ENCODE results near the gene CNNM2. TPM values are rescaled to one million over a fixed set of nuclear protein-coding genes. Genes with fewer than 3 reads are reported as not detected.
"Not testable (repeated sequence)": the region's sequence is repeated elsewhere in the genome, so short reads cannot be mapped to it uniquely, and the experiment has no call there.

CNNM2 gene
- total RNA-seq, 2 donors from 2014 or later: 14.7 to 17.9 TPM

DNA sequence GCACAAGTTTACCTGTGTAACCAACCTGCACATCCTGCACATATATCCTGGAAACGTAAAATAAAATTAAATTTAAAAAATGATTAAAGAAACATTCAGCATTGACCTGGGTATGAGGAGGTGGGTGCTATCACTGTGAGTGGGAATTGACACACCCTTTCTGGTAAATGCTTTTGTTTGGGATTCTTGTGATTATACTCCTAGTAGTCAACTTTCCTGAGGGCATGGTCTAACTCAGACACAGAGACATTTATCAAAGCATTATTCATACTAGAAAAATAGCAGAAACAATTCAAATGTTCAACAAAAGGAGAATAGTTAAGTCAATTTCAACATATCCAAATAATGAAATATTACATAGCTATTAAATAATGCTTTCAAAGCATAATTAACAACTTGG is 44.2 kb downstream of the CNNM2 start:
- peaks cover 33% of the 10 kb centered on the region for H3K4me1 Mint-ChIP-seq
- no peak overlapping the region for H3K4me3 Mint-ChIP-seq
- Histone ChIP-seq H3K4me1 (ENCODE audit: control insufficient read depth, insufficient read depth, low read length) (peaks cover 10% of the 10 kb centered on the region), H3K36me3 (ENCODE audit: control insufficient read depth, insufficient read depth, low read length) (no peaks in the 10 kb centered on the region), H3K27me3 (ENCODE audit: control insufficient read depth, insufficient read depth, low read length, poor library complexity, severe bottlenecking) (no peaks in the 10 kb centered on the region), H3K9ac (ENCODE audit: extremely low read depth, low read length, poor library complexity, severe bottlenecking) (no peak overlapping the region), H3K9me3 (ENCODE audit: control insufficient read depth, low read length) (no peaks in the 10 kb centered on the region), H3K27ac (ENCODE audit: low read depth, low read length) (no peak overlapping the region), H3K4me3 (ENCODE audit: low read length) (no peak overlapping the region)
- DNase-seq: no peak
- H3K9me3 Mint-ChIP-seq: no peaks in the 10 kb centered on the region
- no peak overlapping the region for H3K27ac Mint-ChIP-seq
- TF ChIP-seq, protein P1, sequence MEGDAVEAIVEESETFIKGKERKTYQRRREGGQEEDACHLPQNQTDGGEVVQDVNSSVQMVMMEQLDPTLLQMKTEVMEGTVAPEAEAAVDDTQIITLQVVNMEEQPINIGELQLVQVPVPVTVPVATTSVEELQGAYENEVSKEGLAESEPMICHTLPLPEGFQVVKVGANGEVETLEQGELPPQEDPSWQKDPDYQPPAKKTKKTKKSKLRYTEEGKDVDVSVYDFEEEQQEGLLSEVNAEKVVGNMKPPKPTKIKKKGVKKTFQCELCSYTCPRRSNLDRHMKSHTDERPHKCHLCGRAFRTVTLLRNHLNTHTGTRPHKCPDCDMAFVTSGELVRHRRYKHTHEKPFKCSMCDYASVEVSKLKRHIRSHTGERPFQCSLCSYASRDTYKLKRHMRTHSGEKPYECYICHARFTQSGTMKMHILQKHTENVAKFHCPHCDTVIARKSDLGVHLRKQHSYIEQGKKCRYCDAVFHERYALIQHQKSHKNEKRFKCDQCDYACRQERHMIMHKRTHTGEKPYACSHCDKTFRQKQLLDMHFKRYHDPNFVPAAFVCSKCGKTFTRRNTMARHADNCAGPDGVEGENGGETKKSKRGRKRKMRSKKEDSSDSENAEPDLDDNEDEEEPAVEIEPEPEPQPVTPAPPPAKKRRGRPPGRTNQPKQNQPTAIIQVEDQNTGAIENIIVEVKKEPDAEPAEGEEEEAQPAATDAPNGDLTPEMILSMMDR (conservative IDR thresholded peaks at IDR 0.05): no peak
- H3K27me3 Mint-ChIP-seq (ENCODE audit: insufficient read depth): no peaks in the 10 kb centered on the region
- WGBS, 2 experiments (ENCODE audit: insufficient coverage in 1 of 2, insufficient read length in 1 of 2): 100% methylated on average over 1 of the region's 1 CpG; no CpG with 5 or more reads in 1 of the 2 experiments
- no peaks in the 10 kb centered on the region for H3K36me3 Mint-ChIP-seq (ENCODE audit: low read depth)

DNA sequence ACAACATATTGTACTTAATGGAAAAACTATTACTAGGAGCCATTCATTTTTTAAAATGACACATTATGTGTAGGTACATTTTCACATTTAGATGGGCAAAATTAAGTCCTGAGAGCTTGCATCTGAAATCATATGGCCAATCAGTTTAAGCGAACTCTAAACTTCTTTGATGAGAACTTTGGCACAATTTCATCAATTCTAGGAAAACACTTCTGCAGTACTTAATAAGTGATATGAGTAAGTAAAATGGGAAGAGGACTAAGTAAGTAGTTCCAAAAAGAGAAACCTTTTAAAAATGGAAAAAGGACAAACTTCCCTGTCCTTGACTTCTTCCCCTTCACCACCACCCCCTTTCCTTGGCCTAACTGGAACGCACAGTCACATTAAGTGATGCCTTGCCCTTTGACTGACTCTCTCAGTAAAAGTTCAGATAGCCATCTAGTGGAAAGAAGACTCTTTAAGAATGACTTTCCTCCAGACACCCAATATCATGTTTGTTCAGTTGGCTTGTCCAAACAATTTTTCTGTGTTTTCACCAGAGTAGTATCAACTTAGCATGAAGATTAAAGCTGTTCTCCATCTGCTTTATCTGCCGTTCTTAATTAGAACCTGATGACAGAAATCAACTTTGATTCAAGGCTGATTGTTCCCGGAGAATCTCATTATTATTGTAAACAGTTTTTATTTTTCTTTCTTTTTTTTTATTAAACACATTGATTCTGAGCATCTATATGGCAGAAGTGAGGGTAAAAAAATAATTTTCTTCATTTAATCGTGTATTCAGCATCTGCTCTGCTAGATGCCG is 45.1 kb downstream of the CNNM2 start:
- WGBS, 2 experiments (ENCODE audit: insufficient coverage in 1 of 2, insufficient read length in 1 of 2): 89 to 94% methylated on average over 2 to 6 of the region's 6 CpGs
- H3K9ac ChIP-seq (ENCODE audit: extremely low read depth, low read length, poor library complexity, severe bottlenecking): no peak overlapping the region
- peaks cover 33% of the 10 kb centered on the region for H3K4me1 Mint-ChIP-seq
- no peak overlapping the region for H3K4me3 ChIP-seq (ENCODE audit: low read length)
- H3K9me3 Mint-ChIP-seq: no peaks in the 10 kb centered on the region
- no peaks in the 10 kb centered on the region for H3K36me3 Mint-ChIP-seq (ENCODE audit: low read depth)
- no peaks in the 10 kb centered on the region for H3K9me3 ChIP-seq (ENCODE audit: control insufficient read depth, low read length)
- no peak overlapping the region for H3K27ac Mint-ChIP-seq
- DNase-seq: no peak
- no peak overlapping the region for H3K27ac ChIP-seq (ENCODE audit: low read depth, low read length)
- H3K27me3 Mint-ChIP-seq (ENCODE audit: insufficient read depth): no peaks in the 10 kb centered on the region
- H3K27me3 ChIP-seq (ENCODE audit: control insufficient read depth, insufficient read depth, low read length, poor library complexity, severe bottlenecking): no peaks in the 10 kb centered on the region
- no peaks in the 10 kb centered on the region for H3K36me3 ChIP-seq (ENCODE audit: control insufficient read depth, insufficient read depth, low read length)
- no peak overlapping the region for H3K4me3 Mint-ChIP-seq
- TF ChIP-seq, protein P1 (conservative IDR thresholded peaks at IDR 0.05): no peak
- peaks cover 10% of the 10 kb centered on the region for H3K4me1 ChIP-seq (ENCODE audit: control insufficient read depth, insufficient read depth, low read length)

DNA sequence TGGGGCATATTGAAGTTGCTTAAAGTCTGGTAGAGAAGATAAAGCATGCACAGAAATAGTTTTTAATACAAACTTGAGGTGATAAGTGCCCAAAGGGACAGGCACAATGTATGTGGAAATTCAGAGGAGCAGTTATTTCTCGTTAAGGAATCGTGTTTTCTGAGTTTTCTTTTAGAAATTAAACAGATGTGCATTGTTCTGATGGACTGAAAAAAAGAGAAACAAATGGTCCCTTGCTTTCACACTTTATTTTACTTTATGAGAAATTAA is 45.6 kb downstream of the CNNM2 start:
- Histone ChIP-seq H3K27me3 (ENCODE audit: control insufficient read depth, insufficient read depth, low read length, poor library complexity, severe bottlenecking) (no peaks in the 10 kb centered on the region), H3K4me1 (ENCODE audit: control insufficient read depth, insufficient read depth, low read length) (peaks cover 10% of the 10 kb centered on the region), H3K36me3 (ENCODE audit: control insufficient read depth, insufficient read depth, low read length) (no peaks in the 10 kb centered on the region), H3K27ac (ENCODE audit: low read depth, low read length) (no peak overlapping the region), H3K4me3 (ENCODE audit: low read length) (no peak overlapping the region), H3K9ac (ENCODE audit: extremely low read depth, low read length, poor library complexity, severe bottlenecking) (no peak overlapping the region), H3K9me3 (ENCODE audit: control insufficient read depth, low read length) (no peaks in the 10 kb centered on the region)
- TF ChIP-seq, protein P1 (conservative IDR thresholded peaks at IDR 0.05): no peak
- Mint-ChIP-seq H3K27me3 (ENCODE audit: insufficient read depth) (no peaks in the 10 kb centered on the region), H3K36me3 (ENCODE audit: low read depth) (no peaks in the 10 kb centered on the region), H3K4me1 (peaks cover 31% of the 10 kb centered on the region), H3K9me3 (no peaks in the 10 kb centered on the region), H3K4me3 (no peak overlapping the region), H3K27ac (no peak overlapping the region)
- WGBS, 2 experiments (ENCODE audit: insufficient coverage in 1 of 2, insufficient read length in 1 of 2): 87 to 100% methylated on average over 1 to 2 of the region's 2 CpGs
- DNase-seq: no peak

DNA sequence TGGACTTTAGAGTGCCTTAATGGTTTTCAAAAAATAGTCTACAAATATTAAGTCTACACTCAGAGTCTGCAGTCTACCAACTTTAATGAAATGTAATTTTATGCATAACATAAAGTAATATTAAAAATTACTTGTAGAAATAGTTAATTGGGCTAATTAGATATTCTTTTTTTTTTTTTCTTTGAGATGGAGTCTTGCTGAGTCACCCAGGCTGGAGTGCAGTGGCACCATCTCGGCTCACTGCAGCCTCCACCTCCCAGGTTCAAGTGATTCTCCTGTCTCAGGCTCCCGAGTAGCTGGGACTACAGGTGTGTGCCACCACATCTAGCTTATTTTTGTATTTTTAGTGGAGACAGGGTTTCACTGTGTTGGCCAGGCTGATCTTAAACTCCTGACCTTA is 46.0 kb downstream of the CNNM2 start:
- H3K9me3 ChIP-seq (ENCODE audit: control insufficient read depth, low read length); DNase-seq; H3K36me3 Mint-ChIP-seq (ENCODE audit: low read depth); H3K27me3 Mint-ChIP-seq (ENCODE audit: insufficient read depth); H3K36me3 ChIP-seq (ENCODE audit: control insufficient read depth, insufficient read depth, low read length); H3K4me3 ChIP-seq (ENCODE audit: low read length); H3K27ac ChIP-seq (ENCODE audit: low read depth, low read length); H3K4me3 Mint-ChIP-seq; H3K27me3 ChIP-seq (ENCODE audit: control insufficient read depth, insufficient read depth, low read length, poor library complexity, severe bottlenecking); H3K9me3 Mint-ChIP-seq; H3K27ac Mint-ChIP-seq; H3K9ac ChIP-seq (ENCODE audit: extremely low read depth, low read length, poor library complexity, severe bottlenecking): not testable (repeated sequence)
- peaks cover 30% of the 10 kb centered on the region for H3K4me1 Mint-ChIP-seq
- H3K4me1 ChIP-seq (ENCODE audit: control insufficient read depth, insufficient read depth, low read length): peaks cover 10% of the 10 kb centered on the region
- WGBS, 2 experiments (ENCODE audit: insufficient coverage in 1 of 2, insufficient read length in 1 of 2): 93 to 97% methylated on average over 2 of the region's 2 CpGs
